ENCODE data around the gene DRC7.

DNA sequence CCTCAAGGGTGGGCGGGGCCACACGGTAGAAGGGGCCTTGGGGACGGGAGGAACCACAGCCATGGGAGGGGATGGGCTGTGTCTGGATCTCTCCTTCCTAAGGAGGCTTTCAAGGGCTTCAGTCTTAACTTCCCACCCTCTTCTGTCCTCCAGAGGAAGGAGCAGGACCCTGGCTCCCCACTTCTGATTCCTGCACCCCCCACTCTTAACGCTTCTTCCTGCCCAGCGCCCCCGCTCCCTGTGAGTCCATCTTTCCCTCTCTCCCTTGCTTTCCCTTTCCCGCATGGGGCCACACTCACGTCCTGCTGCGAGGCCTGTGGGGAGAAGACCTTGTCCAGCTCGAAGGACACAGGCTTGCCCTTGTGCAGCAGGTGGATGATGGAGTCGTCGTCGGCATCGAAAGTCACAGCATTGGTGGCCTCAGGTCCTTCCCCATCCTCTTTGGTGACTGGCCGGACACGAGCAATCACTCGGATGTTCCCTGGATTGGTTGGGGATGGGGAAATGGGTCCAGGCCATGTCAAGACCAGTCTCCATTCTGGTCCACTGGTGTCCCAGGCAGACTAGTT is 70.6 kb downstream of the DRC7 start:
- TF ChIP-seq, protein P1, sequence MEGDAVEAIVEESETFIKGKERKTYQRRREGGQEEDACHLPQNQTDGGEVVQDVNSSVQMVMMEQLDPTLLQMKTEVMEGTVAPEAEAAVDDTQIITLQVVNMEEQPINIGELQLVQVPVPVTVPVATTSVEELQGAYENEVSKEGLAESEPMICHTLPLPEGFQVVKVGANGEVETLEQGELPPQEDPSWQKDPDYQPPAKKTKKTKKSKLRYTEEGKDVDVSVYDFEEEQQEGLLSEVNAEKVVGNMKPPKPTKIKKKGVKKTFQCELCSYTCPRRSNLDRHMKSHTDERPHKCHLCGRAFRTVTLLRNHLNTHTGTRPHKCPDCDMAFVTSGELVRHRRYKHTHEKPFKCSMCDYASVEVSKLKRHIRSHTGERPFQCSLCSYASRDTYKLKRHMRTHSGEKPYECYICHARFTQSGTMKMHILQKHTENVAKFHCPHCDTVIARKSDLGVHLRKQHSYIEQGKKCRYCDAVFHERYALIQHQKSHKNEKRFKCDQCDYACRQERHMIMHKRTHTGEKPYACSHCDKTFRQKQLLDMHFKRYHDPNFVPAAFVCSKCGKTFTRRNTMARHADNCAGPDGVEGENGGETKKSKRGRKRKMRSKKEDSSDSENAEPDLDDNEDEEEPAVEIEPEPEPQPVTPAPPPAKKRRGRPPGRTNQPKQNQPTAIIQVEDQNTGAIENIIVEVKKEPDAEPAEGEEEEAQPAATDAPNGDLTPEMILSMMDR (IDR thresholded peaks at IDR 0.05), result no peak
- TF ChIP-seq POLR2A (IDR thresholded peaks at IDR 0.05), result no peak

Measured in thyroid gland (tissue), 4 donors.